HepG2 (cell line): ENCODE data around the gene ZNF37A. TPM values are rescaled to one million over a fixed set of nuclear protein-coding genes. Genes with fewer than 3 reads are reported as not detected.

Source experiments
- CTCF ChIP-seq: sonication (generic); formaldehyde crosslinking; IDR thresholded peaks from 2 replicates; pipeline ENCODE4 v1.5.0; 2020; ENCODE audit warnings: mild to moderate bottlenecking, missing genetic modification reagents, moderate library complexity
- KIAA2018 ChIP-seq: sonication (generic); formaldehyde crosslinking; IDR thresholded peaks from 2 replicates; pipeline ENCODE4 v1.5.0; 2020; ENCODE audit warnings: mild to moderate bottlenecking, missing genetic modification reagents, borderline replicate concordance
- MLX ChIP-seq: IDR thresholded peaks from 2 replicates; pipeline ENCODE4 v1.6.1; 2016
- ZNF496 ChIP-seq: sonication (generic); formaldehyde crosslinking; IDR thresholded peaks from 2 replicates; pipeline ENCODE4 v1.8.1; 2023; ENCODE audit warnings: mild to moderate bottlenecking, moderate library complexity, missing genetic modification reagents; ENCODE audit not compliant: insufficient replicate concordance
- polyA plus RNA-seq, 8 experiments: library from polyadenylated mRNA; depleted of rRNA in 3 of 8; stranded (reverse) in 7 of 8; unstranded in 1 of 8; fragments of >200 nt; fragmentation: Illumina TruSeq in 4 of 8; extraction: Trizol in 4 of 8; gene quantifications; 2 replicates each; pipeline versions ENCODE4 v1.2.1 to v1.2.3, GENCODE V29; 2011 to 2016; ENCODE audit warnings: low read depth in 4 of 8, missing spikeins in 1 of 8, mixed read lengths in 1 of 8; ENCODE audit not compliant: insufficient read depth in 1 of 8
- total RNA-seq, 5 experiments: library from RNA; depleted of rRNA; stranded (reverse); fragments of >200 nt; fragmentation: Illumina TruSeq; extraction: Trizol; gene quantifications; 2 replicates each; pipeline ENCODE4 v1.2.3, GENCODE V29; 2016; ENCODE audit warnings: low read depth in 1 of 5

Gene ZNF37A
- total and polyA plus RNA-seq, 2 of the 13 experiments (the other 11 are each of a cell fraction or from before 2014, with no cell fraction given): 8.0 to 12.6 TPM

- no peak for TF ChIP-seq ZNF496 (CRISPR knock-in tag)
- TF ChIP-seq CTCF (CRISPR knock-in tag): no peak
- TF ChIP-seq KIAA2018: no peak
- no peak for TF ChIP-seq MLX (CRISPR knock-in tag)
These were observed 8.7 kb downstream of the ZNF37A start (continued) for GRCh38 chr10:38102880-38103279.
